Smooth muscle cell of the coronary artery (primary cell): ENCODE data around the gene NARF. TPM values are rescaled to one million over a fixed set of nuclear protein-coding genes. Genes with fewer than 3 reads are reported as not detected.

Source experiments
- total RNA-seq: library from RNA; depleted of rRNA; stranded (reverse); fragments of >200 nt; gene quantifications from 2 replicates; pipeline ENCODE4 v1.2.3, GENCODE V29; 2014; ENCODE audit warnings: low replicate concordance

NARF gene
- total RNA-seq = 30.7 and 36.5 TPM in 2 replicates

GRCh38 chr17:82458179-82458884, at the start of gene NARF:
Gene NARF (plus strand): TSS chr17:82458741. CDS start chr17:82458804, 63 bp downstream.

GRCh38 chr17:82418001-82418986, 40.2 kb upstream of the NARF start, which contains the start of the genes HEXD and OGFOD3:
Gene HEXD (plus strand): TSS chr17:82418347. CDS start chr17:82419800, 1,453 bp downstream.
Gene OGFOD3 (minus strand): TSS chr17:82418586. CDS start chr17:82418485, 101 bp downstream.

GRCh38 chr17:82450357-82451106, 8.0 kb upstream of the NARF start, which contains the start of gene CYBC1:
Gene CYBC1 (minus strand): TSS chr17:82450752. CDS start chr17:82449254, 1,498 bp downstream.

GRCh38 chr17:82518826-82519810, 60.6 kb downstream of the NARF start, which contains the start of gene FOXK2:
Gene FOXK2 (plus strand): TSS chr17:82519732. CDS start chr17:82519889, 157 bp downstream.

Other genes with a start within 250 kb of the NARF start
- gene CCDC57, start 245.9 kb upstream of the NARF start, total RNA-seq = 10.5 and 14.0 TPM in 2 replicates
- gene SLC16A3, start 229.7 kb upstream of the NARF start, total RNA-seq = 117 and 167 TPM in 2 replicates
- 44.6 and 47.1 TPM in 2 replicates for gene CSNK1D, start 185.0 kb upstream of the NARF start, total RNA-seq
- not detected in 2 replicates for gene CD7, start 141.1 kb upstream of the NARF start, total RNA-seq
- gene SECTM1, start 125.0 kb upstream of the NARF start, total RNA-seq = 0.23 and 22.3 TPM in 2 replicates
- 0.08 TPM in 1 of 2 replicates, not detected in the other for gene TEX19, start 99.5 kb upstream of the NARF start, total RNA-seq
- gene UTS2R, start 87.0 kb upstream of the NARF start, total RNA-seq = not detected in 2 replicates
- gene HEXD, start 40.4 kb upstream of the NARF start, total RNA-seq = 7.1 and 7.4 TPM in 2 replicates
- 29.6 and 49.8 TPM in 2 replicates for gene OGFOD3, start 40.2 kb upstream of the NARF start, total RNA-seq
- gene CYBC1, start 8.0 kb upstream of the NARF start, total RNA-seq = 41.3 and 58.9 TPM in 2 replicates
- 15.2 and 24.5 TPM in 2 replicates for gene FOXK2, start 61.0 kb downstream of the NARF start, total RNA-seq
- 32.6 and 54.1 TPM in 2 replicates for gene WDR45B, start 189.7 kb downstream of the NARF start, total RNA-seq
- 8.4 and 14.9 TPM in 2 replicates for gene RAB40B, start 240.0 kb downstream of the NARF start, total RNA-seq